GM10266 (cell line): ENCODE results near the gene NME4.

ENCODE experiments used
- DNase-seq: peaks from one replicate; pipeline ENCODE4 v3.0.0; 2012; ENCODE audit errors: extremely low spot score
- TF ChIP-seq, protein P1 (sequence below): IDR thresholded peaks from 2 replicates; pipeline ENCODE4 v1.5.1; 2012; ENCODE audit warnings: mild to moderate bottlenecking, low read depth; ENCODE audit not compliant: control insufficient read depth, insufficient read depth; ENCODE audit errors: missing control alignments

NME4 gene

DNA sequence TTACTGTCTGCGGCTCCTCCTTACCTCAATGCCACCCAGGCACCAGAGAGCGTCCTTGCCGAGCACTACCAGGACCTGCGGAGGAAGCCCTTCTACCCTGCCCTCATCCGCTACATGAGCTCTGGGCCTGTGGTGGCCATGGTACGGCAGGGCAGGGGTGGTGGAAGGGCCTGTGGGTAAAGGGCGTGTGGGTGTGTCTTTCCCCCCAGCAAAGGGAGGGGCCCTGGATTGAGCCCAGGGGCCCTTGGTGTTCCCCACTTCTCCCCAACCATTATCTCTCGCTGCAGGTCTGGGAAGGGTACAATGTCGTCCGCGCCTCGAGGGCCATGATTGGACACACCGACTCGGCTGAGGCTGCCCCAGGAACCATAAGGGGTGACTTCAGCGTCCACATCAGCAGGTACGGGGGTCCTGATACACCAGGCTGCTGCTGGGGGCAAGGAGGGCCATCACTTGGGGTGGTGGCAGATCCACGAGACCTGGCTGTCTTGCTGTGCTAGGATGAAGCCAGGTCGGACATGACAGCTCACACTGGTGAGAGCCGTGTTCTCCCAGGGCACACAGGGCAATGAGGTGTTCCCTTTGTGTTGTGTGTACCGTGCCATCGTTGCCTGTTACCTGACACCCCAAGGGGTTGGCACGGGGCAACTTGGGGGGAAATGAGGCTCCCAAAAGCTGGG lies 2.5 kb downstream of the NME4 start:
- TF ChIP-seq, protein P1, sequence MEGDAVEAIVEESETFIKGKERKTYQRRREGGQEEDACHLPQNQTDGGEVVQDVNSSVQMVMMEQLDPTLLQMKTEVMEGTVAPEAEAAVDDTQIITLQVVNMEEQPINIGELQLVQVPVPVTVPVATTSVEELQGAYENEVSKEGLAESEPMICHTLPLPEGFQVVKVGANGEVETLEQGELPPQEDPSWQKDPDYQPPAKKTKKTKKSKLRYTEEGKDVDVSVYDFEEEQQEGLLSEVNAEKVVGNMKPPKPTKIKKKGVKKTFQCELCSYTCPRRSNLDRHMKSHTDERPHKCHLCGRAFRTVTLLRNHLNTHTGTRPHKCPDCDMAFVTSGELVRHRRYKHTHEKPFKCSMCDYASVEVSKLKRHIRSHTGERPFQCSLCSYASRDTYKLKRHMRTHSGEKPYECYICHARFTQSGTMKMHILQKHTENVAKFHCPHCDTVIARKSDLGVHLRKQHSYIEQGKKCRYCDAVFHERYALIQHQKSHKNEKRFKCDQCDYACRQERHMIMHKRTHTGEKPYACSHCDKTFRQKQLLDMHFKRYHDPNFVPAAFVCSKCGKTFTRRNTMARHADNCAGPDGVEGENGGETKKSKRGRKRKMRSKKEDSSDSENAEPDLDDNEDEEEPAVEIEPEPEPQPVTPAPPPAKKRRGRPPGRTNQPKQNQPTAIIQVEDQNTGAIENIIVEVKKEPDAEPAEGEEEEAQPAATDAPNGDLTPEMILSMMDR = no peak
- DNase-seq = no peak

DNA sequence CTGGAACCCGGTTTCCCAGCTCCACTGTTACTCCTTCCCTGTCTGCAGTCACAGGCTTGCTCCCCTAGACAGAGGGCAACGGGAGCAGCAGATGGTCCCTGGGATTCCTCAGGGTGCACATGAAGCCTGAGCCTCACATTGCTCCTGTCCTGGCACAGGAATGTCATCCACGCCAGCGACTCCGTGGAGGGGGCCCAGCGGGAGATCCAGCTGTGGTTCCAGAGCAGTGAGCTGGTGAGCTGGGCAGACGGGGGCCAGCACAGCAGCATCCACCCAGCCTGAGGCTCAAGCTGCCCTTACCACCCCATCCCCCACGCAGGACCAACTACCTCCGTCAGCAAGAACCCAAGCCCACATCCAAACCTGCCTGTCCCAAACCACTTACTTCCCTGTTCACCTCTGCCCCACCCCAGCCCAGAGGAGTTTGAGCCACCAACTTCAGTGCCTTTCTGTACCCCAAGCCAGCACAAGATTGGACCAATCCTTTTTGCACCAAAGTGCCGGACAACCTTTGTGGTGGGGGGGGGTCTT lies 3.1 kb downstream of the NME4 start:
- no peak for DNase-seq
- TF ChIP-seq, protein P1 = no peak

DNA sequence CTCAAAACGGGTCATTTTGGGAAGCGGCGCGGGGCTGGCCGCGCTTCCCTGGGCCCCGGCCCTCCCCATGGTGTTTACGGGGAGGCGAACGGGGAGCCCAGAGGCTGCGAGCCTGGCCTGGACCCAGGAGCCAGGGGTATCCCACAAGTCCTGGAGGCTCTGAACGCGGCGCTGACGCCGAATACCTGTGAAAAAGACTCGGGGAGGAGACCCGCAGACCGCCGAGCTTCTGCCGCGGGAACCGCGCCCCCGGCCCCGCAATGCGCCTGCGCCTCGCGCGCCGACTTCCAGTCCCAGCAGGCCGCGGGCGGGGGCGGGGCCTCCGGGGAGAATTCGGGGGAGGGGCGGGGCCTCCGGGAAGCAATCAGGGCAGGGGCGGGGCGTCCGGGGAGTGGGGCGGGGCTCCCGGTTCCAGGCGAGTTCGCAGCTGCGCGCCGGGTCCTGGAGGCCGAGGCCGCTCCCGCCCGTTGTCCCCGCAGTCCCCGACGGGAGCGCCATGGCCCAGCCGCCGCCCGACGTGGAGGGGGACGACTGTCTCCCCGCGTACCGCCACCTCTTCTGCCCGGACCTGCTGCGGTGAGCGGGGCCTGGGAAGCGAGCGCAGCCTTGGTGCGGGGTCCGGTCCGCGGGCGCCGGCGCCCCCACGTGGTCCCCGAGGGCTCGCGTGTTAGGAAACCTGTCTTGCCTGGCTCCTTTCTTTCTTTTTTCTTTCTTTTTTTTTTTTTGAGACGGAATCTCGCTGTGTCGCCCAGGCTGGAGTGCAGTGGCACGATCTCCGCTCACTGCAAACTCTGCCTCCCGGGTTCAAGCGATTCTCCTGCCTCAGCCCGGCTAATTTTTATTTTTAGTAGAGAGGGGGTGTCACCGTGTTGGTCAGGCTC lies 4.7 kb downstream of the NME4 start, which contains the start of gene DECR2:
DECR2 (plus strand) TSS at position 418 of the 881 bp plus-strand sequence; CDS start at position 497, 79 bp downstream.
- TF ChIP-seq, protein P1 = peak; percentile 68
- peak; percentile 100 for DNase-seq

GRCh38 chr16:404971-405486 lies 8.0 kb downstream of the NME4 start:
- DNase-seq = no peak
- TF ChIP-seq, protein P1 = no peak

GRCh38 chr16:405548-406506 lies 8.8 kb downstream of the NME4 start:
- DNase-seq = no peak
- TF ChIP-seq, protein P1 = no peak

DNA sequence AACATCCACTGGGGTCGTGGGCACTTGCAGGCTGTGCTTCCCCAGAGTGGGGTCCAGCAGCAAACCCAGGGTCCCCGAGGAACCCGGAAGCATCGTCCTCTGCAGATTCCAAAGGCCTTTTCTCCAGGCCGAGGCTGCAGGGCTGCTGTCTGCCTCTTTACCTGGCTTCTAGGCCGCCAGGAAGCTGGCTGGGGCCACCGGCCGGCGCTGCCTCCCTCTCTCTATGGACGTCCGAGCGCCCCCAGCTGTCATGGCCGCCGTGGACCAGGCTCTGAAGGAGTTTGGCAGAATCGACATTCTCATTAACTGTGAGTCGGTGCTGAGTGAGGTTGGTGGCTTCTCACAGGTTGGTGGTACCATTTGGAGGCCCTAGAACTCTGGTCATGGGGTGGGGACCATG lies 10.3 kb downstream of the NME4 start:
- no peak for DNase-seq
- TF ChIP-seq, protein P1 = no peak
